Liver (tissue), 9 donors: Measurements from ENCODE around the gene CAT. TPM values are rescaled to one million over a fixed set of nuclear protein-coding genes. Genes with fewer than 3 reads are reported as not detected.

Experiments used
- DNase-seq: peaks from one replicate; pipeline ENCODE4 v3.0.0-alpha.2; 2017; ENCODE audit warnings: low spot score
- H3K27ac ChIP-seq, 2 donors: one replicate each; pipeline ENCODE4 v1.7.0; 2013; ENCODE audit warnings: inconsistent platforms in 2 of 2, low read length in 2 of 2, control low read depth in 1 of 2, low read depth in 1 of 2, mild to moderate bottlenecking in 1 of 2
- H3K27me3 ChIP-seq, 4 donors: one replicate each; pipeline versions ENCODE4 v1.6.1 to v1.7.0; 2013; ENCODE audit warnings: low read length in 3 of 4, inconsistent platforms in 1 of 4, mild to moderate bottlenecking in 1 of 4, moderate library complexity in 1 of 4; ENCODE audit not compliant: control insufficient read depth in 4 of 4, insufficient read depth in 4 of 4
- H3K36me3 ChIP-seq, 4 donors: one replicate each; pipeline versions ENCODE4 v1.6.1 to v1.7.0; 2013; ENCODE audit warnings: low read length in 3 of 4, mild to moderate bottlenecking in 3 of 4, low read depth in 1 of 4, moderate library complexity in 1 of 4; ENCODE audit not compliant: control insufficient read depth in 4 of 4, insufficient read depth in 3 of 4
- H3K4me1 ChIP-seq, 4 donors: one replicate each; pipeline versions ENCODE4 v1.6.1 to v1.7.0; 2013; ENCODE audit warnings: low read length in 3 of 4, mild to moderate bottlenecking in 3 of 4, moderate library complexity in 1 of 4; ENCODE audit not compliant: control insufficient read depth in 4 of 4, insufficient read depth in 4 of 4
- H3K4me3 ChIP-seq, 3 donors: one replicate each; pipeline versions ENCODE4 v1.6.1 to v1.7.0; 2013; ENCODE audit warnings: low read length in 3 of 3, control low read depth in 1 of 3, low read depth in 1 of 3, mild to moderate bottlenecking in 1 of 3
- H3K9ac ChIP-seq, 2 donors: one replicate each; pipeline ENCODE4 v1.7.0; 2013; ENCODE audit warnings: low read length in 2 of 2, mild to moderate bottlenecking in 2 of 2, moderate library complexity in 2 of 2, control low read depth in 1 of 2, low read depth in 1 of 2
- H3K9me3 ChIP-seq, 4 donors: one replicate each; pipeline versions ENCODE4 v1.6.1 to v1.7.0; 2013; ENCODE audit warnings: low read length in 3 of 4; ENCODE audit not compliant: control insufficient read depth in 4 of 4
- ATF3 ChIP-seq: IDR thresholded peaks from 2 replicates; pipeline ENCODE4 v1.6.1; 2016; ENCODE audit warnings: antibody characterized with exemption
- CTCF ChIP-seq: fragments of 150-350 bp; IDR thresholded peaks from 2 replicates; pipeline ENCODE4 v1.5.1; 2017; ENCODE audit warnings: improper control_type of control experiment, low read depth, low read length; ENCODE audit not compliant: missing input control
- EGR1 ChIP-seq, 2 donors: IDR thresholded peaks; 2 replicates each; pipeline ENCODE4 v1.6.1; 2016 to 2018; ENCODE audit warnings: antibody characterized with exemption in 2 of 2, low read depth in 2 of 2
- FOXA2 ChIP-seq: IDR thresholded peaks from 2 replicates; pipeline ENCODE4 v1.6.1; 2016; ENCODE audit warnings: antibody characterized with exemption
- GABPA ChIP-seq, 2 donors: IDR thresholded peaks in 1 of 2; conservative IDR thresholded peaks in 1 of 2; 2 replicates each; pipeline ENCODE4 v1.6.1; 2016; ENCODE audit warnings: antibody characterized with exemption in 2 of 2, mild to moderate bottlenecking in 1 of 2, moderate library complexity in 1 of 2
- HNF4A ChIP-seq, 2 donors: conservative IDR thresholded peaks; 2 replicates each; pipeline ENCODE4 v1.6.1; 2016; ENCODE audit warnings: antibody characterized with exemption in 2 of 2, mild to moderate bottlenecking in 2 of 2
- JUND ChIP-seq, 2 donors: IDR thresholded peaks; 2 replicates each; pipeline ENCODE4 v1.6.1; 2016; ENCODE audit warnings: antibody characterized with exemption in 2 of 2
- NR2F2 ChIP-seq: IDR thresholded peaks from 2 replicates; pipeline ENCODE4 v1.6.1; 2016; ENCODE audit warnings: antibody characterized with exemption
- RAD21 ChIP-seq, 2 donors: IDR thresholded peaks; 2 replicates each; pipeline ENCODE4 v1.6.1; 2016; ENCODE audit warnings: antibody characterized with exemption in 2 of 2, mild to moderate bottlenecking in 2 of 2
- REST ChIP-seq: IDR thresholded peaks from 2 replicates; pipeline ENCODE4 v1.6.1; 2016; ENCODE audit warnings: antibody characterized with exemption, mild to moderate bottlenecking
- SP1 ChIP-seq: IDR thresholded peaks from 2 replicates; pipeline ENCODE4 v1.6.1; 2018; ENCODE audit warnings: antibody characterized with exemption, mild to moderate bottlenecking
- TAF1 ChIP-seq: conservative IDR thresholded peaks from 2 replicates; pipeline ENCODE4 v1.6.1; 2016; ENCODE audit warnings: antibody characterized with exemption, mild to moderate bottlenecking
- YY1 ChIP-seq: IDR thresholded peaks from 2 replicates; pipeline ENCODE4 v1.6.1; 2016; ENCODE audit warnings: antibody characterized with exemption, mild to moderate bottlenecking
- ZBTB33 ChIP-seq: IDR thresholded peaks from 2 replicates; pipeline ENCODE4 v1.6.1; 2016; ENCODE audit warnings: antibody characterized with exemption
- WGBS: extraction: QIAGEN DNeasy Blood & Tissue Kit; methylation state at CpG from one replicate; pipeline ENCODE4 v1.1.7; 2013; 5-methylcytosine and 5-hydroxymethylcytosine counted together
- polyA plus RNA-seq, 2 donors: library from polyadenylated mRNA; stranded (reverse) in 1 of 2; unstranded in 1 of 2; fragments of 200-250 nt in 1 of 2; fragments of >200 nt in 1 of 2; fragmentation: Nextera tagmentation in 1 of 2; extraction: Ambion mirVana in 1 of 2; gene quantifications; one replicate each; pipeline versions ENCODE4 v1.2.1 to v1.2.3, GENCODE V29; 2013 to 2015
- total RNA-seq, 2 donors: library from RNA; depleted of rRNA; stranded (reverse); fragments of >200 nt; gene quantifications; one replicate each; pipeline ENCODE4 v1.2.3, GENCODE V29; 2014
- donor health status: healthy.
- donor health status: healthy.
- donor health status: healthy.
- donor health status: healthy.
- donor health status: healthy.

CAT gene
- total and polyA plus RNA-seq, 4 donors = 270 to 620 (median 388) TPM

DNA sequence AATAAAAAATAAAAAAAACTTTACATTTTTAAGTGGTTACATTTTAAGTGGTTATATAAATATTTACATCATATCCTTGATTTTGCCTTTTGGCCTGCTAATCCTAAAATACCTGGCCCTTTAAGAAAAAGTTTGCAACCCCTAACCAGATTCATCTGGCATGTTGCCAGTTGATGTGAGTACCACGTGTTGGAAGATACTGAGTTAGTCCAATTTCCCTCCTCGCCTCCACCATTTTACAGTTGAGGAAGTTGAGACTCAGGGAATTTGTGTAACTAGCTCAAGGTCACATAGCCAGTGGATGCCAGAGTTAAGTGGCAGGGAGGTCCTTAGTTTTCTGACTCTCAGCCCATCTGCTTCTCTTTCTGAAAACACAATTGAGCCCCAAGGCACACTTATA, 69.8 kb downstream of the CAT start (continued):
- TF ChIP-seq REST (no peak), JUND (IDR thresholded peaks at IDR 0.05) (no peak), HNF4A (conservative IDR thresholded peaks at IDR 0.05) (no peak)

DNA sequence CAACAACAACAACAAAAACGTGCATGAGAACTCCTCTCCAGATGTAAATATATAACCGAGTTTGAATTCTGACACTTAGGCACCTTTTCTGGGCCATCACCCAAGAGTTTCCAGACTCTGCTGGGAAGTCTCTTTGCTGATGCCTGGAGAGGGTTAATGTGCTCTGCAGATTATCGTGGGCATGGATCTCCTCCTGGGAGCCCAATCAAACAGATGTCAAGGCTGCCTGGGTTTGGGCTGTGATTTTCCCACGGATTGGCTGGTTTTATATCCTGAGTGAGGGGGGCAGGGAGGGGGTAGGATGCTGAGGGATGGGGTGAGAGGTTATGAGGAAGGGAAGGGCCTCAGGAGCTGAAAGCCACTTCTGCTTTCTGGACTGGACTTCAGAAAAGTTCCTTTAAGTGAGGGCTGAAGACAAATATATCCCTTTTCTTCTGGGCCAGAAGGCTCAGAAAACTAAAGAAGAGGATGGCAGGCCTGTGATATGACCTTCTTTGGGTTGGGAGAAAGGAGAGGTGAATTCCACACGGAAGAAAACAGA, 70.7 kb downstream of the CAT start:
- H3K4me1 ChIP-seq = peaks cover 0 to 10% (median 6%) of the 10 kb centered on the region in 4 donors
- no peak overlapping the region for H3K27ac ChIP-seq
- H3K4me3 ChIP-seq = no peak overlapping the region
- 39% methylated on average over 5 of the region's 5 CpGs for WGBS
- no peaks in the 10 kb centered on the region for H3K9me3 ChIP-seq
- H3K36me3 ChIP-seq = no peaks in the 10 kb centered on the region
- no peak for DNase-seq
- no peak overlapping the region for H3K9ac ChIP-seq
- H3K27me3 ChIP-seq = no peaks in the 10 kb centered on the region
- no peak for TF ChIP-seq REST
- TF ChIP-seq JUND (IDR thresholded peaks at IDR 0.05) = no peak
- TF ChIP-seq CTCF = no peak
- no peak for TF ChIP-seq ATF3
- TF ChIP-seq TAF1 = no peak
- TF ChIP-seq SP1 = no peak
- TF ChIP-seq NR2F2 = no peak
- no peak for TF ChIP-seq HNF4A (conservative IDR thresholded peaks at IDR 0.05)
- TF ChIP-seq ZBTB33 = no peak
- TF ChIP-seq GABPA (IDR thresholded peaks at IDR 0.05 in 1 of 2, conservative IDR thresholded peaks at IDR 0.05 in 1 of 2) = no peak
- TF ChIP-seq YY1 = no peak
- TF ChIP-seq EGR1 (IDR thresholded peaks at IDR 0.05; ENCODE audit: low read depth in 2 of 2) = no peak
- TF ChIP-seq FOXA2 = no peak
- no peak for TF ChIP-seq RAD21 (IDR thresholded peaks at IDR 0.05)
